ENCODE data around the gene SAMD4A.

DNA sequence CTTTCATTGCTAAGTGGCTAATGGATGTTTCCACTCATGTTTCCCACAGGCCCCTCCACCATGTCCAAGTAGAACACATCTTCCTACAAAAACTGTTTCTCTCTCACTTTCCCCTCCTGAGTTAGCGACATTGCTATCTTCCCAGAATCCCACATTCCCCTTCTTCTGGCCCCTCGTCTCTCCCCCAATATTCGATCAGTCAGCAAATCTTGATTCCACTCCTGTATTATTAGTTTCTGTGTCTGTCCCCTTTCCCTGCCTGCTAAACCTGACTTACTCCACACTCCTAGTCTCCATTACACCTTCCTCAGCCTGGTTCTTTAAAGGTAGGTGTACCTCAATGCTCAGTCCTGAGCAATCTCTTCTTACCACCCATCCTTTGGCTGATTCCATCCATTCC lies 19.3 kb upstream of the SAMD4A start:
- TF ChIP-seq, protein P1, sequence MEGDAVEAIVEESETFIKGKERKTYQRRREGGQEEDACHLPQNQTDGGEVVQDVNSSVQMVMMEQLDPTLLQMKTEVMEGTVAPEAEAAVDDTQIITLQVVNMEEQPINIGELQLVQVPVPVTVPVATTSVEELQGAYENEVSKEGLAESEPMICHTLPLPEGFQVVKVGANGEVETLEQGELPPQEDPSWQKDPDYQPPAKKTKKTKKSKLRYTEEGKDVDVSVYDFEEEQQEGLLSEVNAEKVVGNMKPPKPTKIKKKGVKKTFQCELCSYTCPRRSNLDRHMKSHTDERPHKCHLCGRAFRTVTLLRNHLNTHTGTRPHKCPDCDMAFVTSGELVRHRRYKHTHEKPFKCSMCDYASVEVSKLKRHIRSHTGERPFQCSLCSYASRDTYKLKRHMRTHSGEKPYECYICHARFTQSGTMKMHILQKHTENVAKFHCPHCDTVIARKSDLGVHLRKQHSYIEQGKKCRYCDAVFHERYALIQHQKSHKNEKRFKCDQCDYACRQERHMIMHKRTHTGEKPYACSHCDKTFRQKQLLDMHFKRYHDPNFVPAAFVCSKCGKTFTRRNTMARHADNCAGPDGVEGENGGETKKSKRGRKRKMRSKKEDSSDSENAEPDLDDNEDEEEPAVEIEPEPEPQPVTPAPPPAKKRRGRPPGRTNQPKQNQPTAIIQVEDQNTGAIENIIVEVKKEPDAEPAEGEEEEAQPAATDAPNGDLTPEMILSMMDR (IDR thresholded peaks at IDR 0.05): no peak
- no peak for TF ChIP-seq POLR2A (IDR thresholded peaks at IDR 0.05)
- no peak for TF ChIP-seq EP300 (IDR thresholded peaks at IDR 0.05)

All from tibial nerve (tissue), 4 donors.